Measurements from ENCODE around the gene DDX17.

The DDX17 gene

GRCh38 chr22:38448945-38449745 is 57.0 kb downstream of the DDX17 start:
- Mint-ChIP-seq H3K27me3 (peaks cover 75% of the 10 kb centered on the region), H3K9me3 (no peaks in the 10 kb centered on the region), H3K36me3 (ENCODE audit: insufficient read depth) (peaks cover 3% of the 10 kb centered on the region), H3K4me1 (peaks cover 3% of the 10 kb centered on the region), H3K4me3 (no peak overlapping the region), H3K27ac (ENCODE audit: low read depth) (no peak overlapping the region)
- no peak for ATAC-seq (replicated peaks; ENCODE audit: extremely low read depth, poor library complexity, severe bottlenecking)
- DNase-seq (ENCODE audit: low spot score in 2 of 2): no peak

DNA sequence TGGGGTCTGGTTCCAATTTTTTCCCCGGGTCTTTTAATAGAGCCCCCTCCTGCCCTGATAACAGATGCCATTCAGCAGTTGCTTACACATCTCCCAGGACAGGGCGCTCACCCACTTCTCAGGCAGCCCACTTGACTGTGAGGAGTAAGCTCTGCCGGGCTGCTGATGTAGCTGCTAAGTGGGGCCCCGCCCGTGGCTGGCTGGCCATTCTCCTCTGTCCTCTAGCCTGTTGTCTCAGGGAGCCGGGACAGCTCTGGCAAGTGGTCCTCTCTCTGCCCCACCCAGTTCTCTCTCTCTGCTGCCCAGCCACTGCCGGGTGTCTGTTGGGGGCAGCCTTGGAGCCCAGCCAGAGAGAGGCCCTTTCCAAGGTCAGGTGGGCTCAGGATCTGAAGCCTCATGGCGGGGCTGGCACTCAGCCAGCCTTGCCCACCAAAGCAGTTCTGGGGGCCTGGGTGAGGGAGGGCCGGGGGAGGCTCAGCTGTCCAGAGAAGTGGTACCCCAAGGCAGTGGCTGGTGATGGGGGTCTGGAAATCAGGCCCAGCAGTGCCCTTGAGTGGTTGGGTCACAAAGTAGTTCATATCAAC is 60.0 kb downstream of the DDX17 start:
- no peak for DNase-seq (ENCODE audit: low spot score in 2 of 2)
- H3K4me3 Mint-ChIP-seq: no peak overlapping the region
- no peaks in the 10 kb centered on the region for H3K9me3 Mint-ChIP-seq
- H3K36me3 Mint-ChIP-seq (ENCODE audit: insufficient read depth): peaks cover 2% of the 10 kb centered on the region
- ATAC-seq (replicated peaks; ENCODE audit: extremely low read depth, poor library complexity, severe bottlenecking): no peak
- peaks cover 55% of the 10 kb centered on the region for H3K27me3 Mint-ChIP-seq
- no peak overlapping the region for H3K27ac Mint-ChIP-seq (ENCODE audit: low read depth)
- H3K4me1 Mint-ChIP-seq: no peaks in the 10 kb centered on the region

DNA sequence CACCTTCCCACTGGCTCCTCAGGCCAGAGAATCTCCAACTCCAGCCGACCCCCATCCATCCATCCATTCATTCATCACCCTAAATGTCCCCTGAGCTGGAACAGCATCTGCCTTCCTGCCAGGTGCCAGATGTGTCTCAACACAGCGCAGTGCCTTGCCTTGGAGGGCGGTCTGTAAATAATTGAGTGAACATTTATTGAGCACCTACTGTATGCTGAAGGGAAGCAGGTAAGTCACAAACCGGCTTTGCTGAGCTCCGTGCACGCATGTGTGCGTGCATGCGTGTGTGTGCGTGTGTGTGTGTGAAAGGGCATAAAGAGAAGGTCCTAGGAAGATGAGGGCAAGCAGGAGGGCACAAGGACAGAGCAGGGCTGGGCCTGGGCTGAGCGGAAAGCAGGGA is 61.3 kb downstream of the DDX17 start:
- Mint-ChIP-seq H3K4me1 (no peaks in the 10 kb centered on the region), H3K4me3 (no peak overlapping the region), H3K27ac (ENCODE audit: low read depth) (no peak overlapping the region), H3K36me3 (ENCODE audit: insufficient read depth) (peaks cover 2% of the 10 kb centered on the region), H3K27me3 (peaks cover 50% of the 10 kb centered on the region), H3K9me3 (no peaks in the 10 kb centered on the region)
- no peak for ATAC-seq (replicated peaks; ENCODE audit: extremely low read depth, poor library complexity, severe bottlenecking)
- DNase-seq (ENCODE audit: low spot score in 2 of 2): no peak

GRCh38 chr22:38443628-38444521 is 62.2 kb downstream of the DDX17 start:
- no peak overlapping the region for H3K4me3 Mint-ChIP-seq
- DNase-seq (ENCODE audit: low spot score in 2 of 2): no peak
- peaks cover 46% of the 10 kb centered on the region for H3K27me3 Mint-ChIP-seq
- no peak for ATAC-seq (replicated peaks; ENCODE audit: extremely low read depth, poor library complexity, severe bottlenecking)
- no peak overlapping the region for H3K27ac Mint-ChIP-seq (ENCODE audit: low read depth)
- H3K4me1 Mint-ChIP-seq: no peaks in the 10 kb centered on the region
- peaks cover 2% of the 10 kb centered on the region for H3K36me3 Mint-ChIP-seq (ENCODE audit: insufficient read depth)
- H3K9me3 Mint-ChIP-seq: no peaks in the 10 kb centered on the region

DNA sequence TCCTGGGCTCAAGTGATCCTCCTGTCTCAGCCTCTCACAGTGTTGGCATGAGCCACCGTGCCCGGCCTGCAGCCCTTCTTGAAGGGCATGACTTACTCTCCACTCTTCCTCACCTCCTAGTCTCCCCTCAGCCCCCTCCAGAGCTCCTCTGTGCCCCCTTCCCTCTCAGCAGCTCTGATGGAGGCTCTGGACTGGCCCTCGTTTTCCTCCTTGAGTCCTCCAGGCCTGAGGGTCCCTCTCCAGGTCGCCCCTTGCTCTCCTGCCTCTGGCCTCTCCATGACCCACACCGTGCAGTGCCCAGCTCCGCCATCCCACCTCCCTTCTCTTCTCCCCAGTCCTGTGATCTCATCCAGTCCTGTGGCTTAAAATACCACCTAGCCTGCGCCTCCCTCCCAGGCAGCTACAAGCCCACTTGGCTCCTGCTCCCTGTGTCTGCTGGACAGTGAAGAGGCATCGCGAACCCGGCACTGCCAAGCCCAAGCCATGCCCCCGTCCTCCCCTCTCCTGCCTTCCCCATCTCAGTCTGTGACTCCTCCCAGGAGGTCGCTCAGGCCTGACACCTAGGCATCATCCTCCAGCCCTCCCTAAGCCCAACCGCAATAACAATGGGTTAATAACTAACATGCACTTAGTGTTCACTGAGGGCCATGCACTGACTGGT is 63.0 kb downstream of the DDX17 start:
- Mint-ChIP-seq H3K4me3 (no peak overlapping the region), H3K27ac (ENCODE audit: low read depth) (no peak overlapping the region), H3K9me3 (no peaks in the 10 kb centered on the region), H3K4me1 (no peaks in the 10 kb centered on the region), H3K27me3 (peaks cover 51% of the 10 kb centered on the region), H3K36me3 (ENCODE audit: insufficient read depth) (peaks cover 3% of the 10 kb centered on the region)
- DNase-seq (ENCODE audit: low spot score in 2 of 2) (no peak), ATAC-seq (replicated peaks; ENCODE audit: extremely low read depth, poor library complexity, severe bottlenecking) (no peak)

- Mint-ChIP-seq H3K9me3 (no peaks in the 10 kb centered on the region), H3K36me3 (ENCODE audit: insufficient read depth) (peaks cover 3% of the 10 kb centered on the region), H3K4me1 (no peaks in the 10 kb centered on the region), H3K27ac (ENCODE audit: low read depth) (peak overlapping the region; percentile 18), H3K4me3 (no peak overlapping the region), H3K27me3 (peaks cover 51% of the 10 kb centered on the region)
- ATAC-seq (replicated peaks; ENCODE audit: extremely low read depth, poor library complexity, severe bottlenecking) (no peak), DNase-seq (ENCODE audit: low spot score in 2 of 2) (no peak)
These were observed 64.4 kb downstream of the DDX17 start for GRCh38 chr22:38441620-38442287.

- Mint-ChIP-seq H3K27me3 (peaks cover 43% of the 10 kb centered on the region), H3K27ac (ENCODE audit: low read depth) (no peak overlapping the region)
- ATAC-seq (replicated peaks; ENCODE audit: extremely low read depth, poor library complexity, severe bottlenecking): no peak
These were observed 65.3 kb downstream of the DDX17 start for GRCh38 chr22:38440747-38441350.

GRCh38 chr22:38437416-38437815 is 68.7 kb downstream of the DDX17 start:
- ATAC-seq (replicated peaks; ENCODE audit: extremely low read depth, poor library complexity, severe bottlenecking): no peak
- Mint-ChIP-seq H3K36me3 (ENCODE audit: insufficient read depth) (peaks cover 1% of the 10 kb centered on the region), H3K9me3 (no peaks in the 10 kb centered on the region), H3K27ac (ENCODE audit: low read depth) (no peak overlapping the region), H3K4me3 (no peak overlapping the region), H3K27me3 (peaks cover 17% of the 10 kb centered on the region), H3K4me1 (no peaks in the 10 kb centered on the region)
- DNase-seq (ENCODE audit: low spot score in 2 of 2): no peak

More at GRCh38 chr22:38440747-38441350, 65.3 kb downstream of the DDX17 start:
- no peak for DNase-seq (ENCODE audit: low spot score in 2 of 2)
- H3K36me3 Mint-ChIP-seq (ENCODE audit: insufficient read depth): peaks cover 3% of the 10 kb centered on the region
- no peaks in the 10 kb centered on the region for H3K4me1 Mint-ChIP-seq
- H3K4me3 Mint-ChIP-seq: no peak overlapping the region
- no peaks in the 10 kb centered on the region for H3K9me3 Mint-ChIP-seq

DNA sequence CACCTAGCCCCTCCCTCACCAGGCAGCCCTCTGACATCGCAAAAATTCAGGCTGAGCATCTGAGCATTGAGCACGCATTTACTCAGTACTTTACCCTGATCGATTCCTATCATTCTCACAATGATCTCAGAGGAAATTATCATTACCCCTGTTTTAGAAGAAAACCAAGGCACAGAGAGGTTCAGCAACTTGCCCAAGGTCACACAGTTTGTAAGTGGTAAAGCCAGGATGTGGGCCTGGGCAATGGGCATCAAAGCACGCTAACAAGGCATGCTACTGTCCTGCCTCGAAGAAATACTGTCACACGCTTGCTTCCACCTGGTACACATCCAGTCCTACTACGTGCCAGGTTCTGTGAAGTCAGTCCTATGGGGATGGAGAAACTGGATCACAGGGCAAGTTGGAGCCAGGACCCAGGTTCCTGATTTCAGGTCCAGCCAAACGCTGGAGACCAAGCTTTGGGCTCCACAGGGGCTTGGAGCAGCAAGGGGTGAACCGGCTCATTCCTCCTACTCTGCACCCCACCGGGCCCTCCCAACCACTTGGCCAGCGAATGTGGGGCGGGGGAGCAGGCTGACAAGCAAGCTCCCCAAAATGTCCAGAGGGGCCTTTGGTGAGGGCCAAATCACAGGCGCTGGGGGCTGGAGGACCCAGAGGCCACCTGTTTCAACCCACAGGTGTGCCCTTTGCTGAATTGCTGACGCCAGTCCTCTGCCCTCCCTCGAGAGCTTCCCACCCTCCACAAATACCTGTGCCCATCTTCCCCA is 69.3 kb downstream of the DDX17 start:
- DNase-seq (ENCODE audit: low spot score in 2 of 2) (no peak), ATAC-seq (replicated peaks; ENCODE audit: extremely low read depth, poor library complexity, severe bottlenecking) (no peak)
- no peaks in the 10 kb centered on the region for H3K4me1 Mint-ChIP-seq
- H3K36me3 Mint-ChIP-seq (ENCODE audit: insufficient read depth): peaks cover 1% of the 10 kb centered on the region
- no peak overlapping the region for H3K4me3 Mint-ChIP-seq
- peaks cover 17% of the 10 kb centered on the region for H3K27me3 Mint-ChIP-seq
- no peak overlapping the region for H3K27ac Mint-ChIP-seq (ENCODE audit: low read depth)
- H3K9me3 Mint-ChIP-seq: no peaks in the 10 kb centered on the region

DNA sequence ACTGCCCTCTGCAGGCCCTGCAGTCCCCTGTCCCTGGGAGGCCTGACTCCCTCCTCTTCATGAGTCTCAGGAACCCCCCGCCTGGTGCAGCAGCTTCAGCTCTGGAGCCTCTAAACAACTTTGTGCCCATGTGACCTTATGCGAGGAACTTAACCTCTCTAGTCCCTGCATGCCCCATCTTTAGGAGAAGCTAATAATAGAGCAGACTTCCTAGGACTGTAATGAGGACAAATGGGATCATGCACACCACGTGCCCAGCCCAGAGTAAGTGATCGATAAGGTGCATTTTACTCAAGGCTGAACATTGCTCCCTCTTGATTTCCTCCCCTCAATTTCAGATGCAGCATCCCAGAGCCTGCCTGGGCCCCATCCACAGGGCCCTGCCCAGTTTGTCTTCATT is 70.1 kb downstream of the DDX17 start:
- H3K4me1 Mint-ChIP-seq: no peaks in the 10 kb centered on the region
- no peak overlapping the region for H3K27ac Mint-ChIP-seq (ENCODE audit: low read depth)
- H3K27me3 Mint-ChIP-seq: peaks cover 14% of the 10 kb centered on the region
- H3K4me3 Mint-ChIP-seq: no peak overlapping the region
- H3K36me3 Mint-ChIP-seq (ENCODE audit: insufficient read depth): peaks cover 1% of the 10 kb centered on the region
- no peak for ATAC-seq (replicated peaks; ENCODE audit: extremely low read depth, poor library complexity, severe bottlenecking)
- no peak for DNase-seq (ENCODE audit: low spot score in 2 of 2)
- H3K9me3 Mint-ChIP-seq: no peaks in the 10 kb centered on the region

- DNase-seq (ENCODE audit: low spot score in 2 of 2) (no peak), ATAC-seq (replicated peaks; ENCODE audit: extremely low read depth, poor library complexity, severe bottlenecking) (no peak)
- Mint-ChIP-seq H3K36me3 (ENCODE audit: insufficient read depth) (peaks cover 1% of the 10 kb centered on the region), H3K27me3 (peaks cover 7% of the 10 kb centered on the region), H3K27ac (ENCODE audit: low read depth) (no peak overlapping the region), H3K9me3 (no peaks in the 10 kb centered on the region), H3K4me3 (no peak overlapping the region), H3K4me1 (no peaks in the 10 kb centered on the region)
These were observed 71.1 kb downstream of the DDX17 start for GRCh38 chr22:38435010-38435409.

Measured in central memory CD8-positive, alpha-beta T cell (primary cell).